Ovary (tissue), 9 donors: ENCODE results near the gene COG5. TPM values are rescaled to one million over a fixed set of nuclear protein-coding genes. Genes with fewer than 3 reads are reported as not detected.
"Not testable (repeated sequence)": the region's sequence is repeated elsewhere in the genome, so short reads cannot be mapped to it uniquely, and the experiment has no call there.

Experiments used
- DNase-seq, 5 donors: peaks; one replicate each; pipeline ENCODE4 v3.0.0-alpha.2; 2019 to 2020
- H3K27ac ChIP-seq, 2 donors: fragments of 200-600 bp; one replicate each; pipeline versions ENCODE4 v1.5.1 to v1.8.0; 2019 to 2022
- H3K27me3 ChIP-seq: fragments of 200-600 bp; one replicate; pipeline ENCODE4 v1.8.0; 2022
- H3K36me3 ChIP-seq: fragments of 200-600 bp; sonication (generic); one replicate; pipeline ENCODE4 v1.5.1; 2019
- H3K4me1 ChIP-seq: one replicate; pipeline ENCODE4 v1.8.1; 2013; ENCODE audit warnings: mild to moderate bottlenecking, moderate library complexity; ENCODE audit not compliant: insufficient read depth
- H3K4me3 ChIP-seq: fragments of 200-600 bp; sonication (generic); one replicate; pipeline ENCODE4 v1.5.1; 2017
- H3K9me3 ChIP-seq, 2 donors: fragments of 200-600 bp in 1 of 2; sonication (generic) in 1 of 2; one replicate each; pipeline versions ENCODE4 v1.5.1 to v1.8.1; 2013 to 2019; ENCODE audit warnings: mild to moderate bottlenecking in 1 of 2, moderate library complexity in 1 of 2
- CTCF ChIP-seq, 3 donors: fragments of 450-650 bp in 2 of 3; fragments of 200-600 bp in 1 of 3; IDR thresholded peaks; one replicate each; pipeline versions ENCODE4 v1.5.1 to v1.8.0; 2016 to 2022; ENCODE audit warnings: antibody characterized with exemption in 3 of 3, mild to moderate bottlenecking in 1 of 3
- EP300 ChIP-seq: sonication (generic); formaldehyde crosslinking; IDR thresholded peaks from one replicate; pipeline ENCODE4 v1.6.1; 2017; ENCODE audit warnings: antibody characterized with exemption
- POLR2A ChIP-seq: fragments of 450-650 bp; IDR thresholded peaks from one replicate; pipeline ENCODE4 v1.6.1; 2017; ENCODE audit warnings: antibody characterized with exemption, mild to moderate bottlenecking, moderate library complexity
- WGBS, 3 donors: extraction: QIAGEN DNeasy Blood & Tissue Kit in 1 of 3; methylation state at CpG; one replicate each; pipeline versions ENCODE4 v1.1.5 to v1.1.7; 2013 to 2017; 5-methylcytosine and 5-hydroxymethylcytosine counted together
- intact Hi-C, 4 donors: fragments of 100-400 bp; cut with DNase I; formaldehyde crosslinking; loops; one replicate each; pipeline versions ENCODE4 v1.11.0 to v1.15.1; 2022 to 2023
- polyA plus RNA-seq, 2 donors: library from polyadenylated mRNA; stranded (reverse); fragments of 200-250 nt in 1 of 2; fragments of 350-450 nt in 1 of 2; fragmentation: Illumina TruSeq in 1 of 2; extraction: RNeasy Lipid Tissue Mini Kit (QIAGEN cat#74804) in 1 of 2; gene quantifications; one replicate each; pipeline ENCODE4 v1.2.3, GENCODE V29; 2013 to 2014
- small RNA-seq: library from RNA; depleted of rRNA; stranded (forward); fragments of <200 nt; gene quantifications from one replicate; pipeline ENCODE3, GENCODE V24; 2016
- total RNA-seq, 7 donors: library from RNA; depleted of rRNA in 2 of 7; stranded (reverse); fragments of >200 nt in 2 of 7; fragmentation: NEBNext Ultra II Directional in 3 of 7; extraction: Animal tissue kit (Norgen Biotek cat#: 25700) in 3 of 7; gene quantifications; one replicate each; pipeline versions ENCODE4 v1.1.0 to v1.2.4, GENCODE V29; 2016 to 2023
- donor health status: DM: no; HTN: no; CAD: no; lungs with moderate emphysema.
- donor health status: DM: no; HTN: no; CAD: no.
- donor health status: Bipolar disorder and iron deficiency.
- donor health status: DM: yes; HTN: yes; CAD: no.
- donor health status: DM: no; HTN: no; CAD: no.
- donor health status: DM: yes; HTN: yes; CAD: no.

The COG5 gene
- total and polyA plus RNA-seq, 9 donors: 10.3 to 49.7 (median 37.6) TPM

GRCh38 chr7:107158028-107158427 lies 405.7 kb downstream of the COG5 start:
- Histone ChIP-seq H3K27me3 (no peaks in the 10 kb centered on the region), H3K4me3 (no peak overlapping the region), H3K4me1 (no peaks in the 10 kb centered on the region), H3K9me3 (no peaks in the 10 kb centered on the region), H3K27ac (no peak overlapping the region), H3K36me3 (no peaks in the 10 kb centered on the region)
- intact Hi-C loops: no loop called here
- no peak for TF ChIP-seq EP300
- TF ChIP-seq CTCF (IDR thresholded peaks at IDR 0.05): no peak
- no peak for TF ChIP-seq POLR2A
- no peak for DNase-seq
- WGBS, 3 donors: 80 to 91% (median 85%) methylated on average over 2 of the region's 2 CpGs

GRCh38 chr7:107157091-107157490 lies 406.6 kb downstream of the COG5 start:
- Histone ChIP-seq H3K4me1 (no peaks in the 10 kb centered on the region), H3K9me3 (no peaks in the 10 kb centered on the region), H3K27me3 (no peaks in the 10 kb centered on the region), H3K27ac (no peak overlapping the region), H3K4me3 (no peak overlapping the region), H3K36me3 (no peaks in the 10 kb centered on the region)
- TF ChIP-seq CTCF (IDR thresholded peaks at IDR 0.05) (no peak), POLR2A (no peak), EP300 (no peak)
- DNase-seq: no peak
- intact Hi-C loops: no loop called here
- WGBS, 3 donors: 95 to 96% (median 95%) methylated on average over 7 of the region's 7 CpGs

GRCh38 chr7:107155726-107156125 lies 408.0 kb downstream of the COG5 start:
- intact Hi-C loops, H3K9me3 ChIP-seq, H3K27ac ChIP-seq, H3K36me3 ChIP-seq, H3K27me3 ChIP-seq, DNase-seq, H3K4me1 ChIP-seq, H3K4me3 ChIP-seq: not testable (repeated sequence)
- WGBS, 3 donors: 93 to 96% (median 93%) methylated on average over 3 of the region's 3 CpGs

GRCh38 chr7:107154826-107155225 lies 408.9 kb downstream of the COG5 start:
- intact Hi-C loops: loop anchor here in 2 of 4 donors (5.0 kb wide), 1 partner anchor 363 kb away; no protein-coding TSS in a partner anchor
- Histone ChIP-seq H3K4me1 (no peaks in the 10 kb centered on the region), H3K4me3 (no peak overlapping the region), H3K36me3 (no peaks in the 10 kb centered on the region), H3K9me3 (no peaks in the 10 kb centered on the region), H3K27ac (no peak overlapping the region), H3K27me3 (no peaks in the 10 kb centered on the region)
- no peak for DNase-seq
- 94 to 99% (median 96%) methylated on average over 6 of the region's 6 CpGs for WGBS, 3 donors
- TF ChIP-seq EP300: no peak
- TF ChIP-seq CTCF (IDR thresholded peaks at IDR 0.05): no peak
- TF ChIP-seq POLR2A: no peak

- intact Hi-C loops: loop anchor here in 2 of 4 donors (5.0 kb wide), 1 partner anchor 360 kb away; no protein-coding TSS in a partner anchor
- DNase-seq: no peak
- 58 to 74% (median 64%) methylated on average over 4 of the region's 4 CpGs for WGBS, 3 donors
Observed at GRCh38 chr7:107152011-107152410, 411.7 kb downstream of the COG5 start.

More at GRCh38 chr7:107152011-107152410, 411.7 kb downstream of the COG5 start:
- H3K36me3 ChIP-seq: no peaks in the 10 kb centered on the region
- no peak overlapping the region for H3K4me3 ChIP-seq
- no peaks in the 10 kb centered on the region for H3K4me1 ChIP-seq
- no peaks in the 10 kb centered on the region for H3K9me3 ChIP-seq
- TF ChIP-seq CTCF (IDR thresholded peaks at IDR 0.05): no peak
- TF ChIP-seq EP300: no peak
- no peak for TF ChIP-seq POLR2A
- H3K27me3 ChIP-seq: no peaks in the 10 kb centered on the region
- H3K27ac ChIP-seq: no peak overlapping the region

Small RNA genes within 50 kb of the gene (small RNA-seq; reads per million reads assigned to genes)
- not detected for gene AC002381.1
- not detected for gene RF01233

Other genes starting within 250 kb of the COG5 start
- not detected for gene GPR22, start 93.9 kb downstream of the COG5 start, total RNA-seq
- gene GPR22, start 93.9 kb downstream of the COG5 start, polyA plus RNA-seq: not detected
- gene DUS4L, start 51 bp upstream of the COG5 start, total RNA-seq: 1 to 10 TPM; 4.4 to 8.1 (median 5.4) TPM
- 1 to 10 TPM; 4.6 to 5.2 TPM for gene DUS4L, start 51 bp upstream of the COG5 start, polyA plus RNA-seq
- 10 to 100 TPM; 33.9 to 70.9 (median 53.6) TPM for gene BCAP29, start 16.3 kb upstream of the COG5 start, total RNA-seq
- gene BCAP29, start 16.3 kb upstream of the COG5 start, polyA plus RNA-seq: 10 to 100 TPM; 30.0 to 42.5 TPM
- gene SLC26A4, start 96.9 kb upstream of the COG5 start, total RNA-seq: 1 to 10 TPM in 2 of 7 donors, under 1 TPM in 5; 0.11 to 1.3 (median 0.72) TPM
- under 1 TPM; 0.33 to 0.62 TPM for gene SLC26A4, start 96.9 kb upstream of the COG5 start, polyA plus RNA-seq
- 10 to 100 TPM; 18.4 to 36.4 (median 25.6) TPM for gene CBLL1, start 180.2 kb upstream of the COG5 start, total RNA-seq
- 10 to 100 TPM; 12.2 to 47.1 TPM for gene CBLL1, start 180.2 kb upstream of the COG5 start, polyA plus RNA-seq
- gene SLC26A3, start 239.3 kb upstream of the COG5 start, total RNA-seq: 1 to 10 TPM in 1 of 7 donors, under 1 TPM in 3, not detected in 3; 0.30 to 1.9 (median 0.61) TPM
- under 1 TPM; 0.06 to 0.07 TPM for gene SLC26A3, start 239.3 kb upstream of the COG5 start, polyA plus RNA-seq